Measurements from ENCODE around the gene FIZ1. TPM values are rescaled to one million over a fixed set of nuclear protein-coding genes. Genes with fewer than 3 reads are reported as not detected.

Gene FIZ1, protein sequence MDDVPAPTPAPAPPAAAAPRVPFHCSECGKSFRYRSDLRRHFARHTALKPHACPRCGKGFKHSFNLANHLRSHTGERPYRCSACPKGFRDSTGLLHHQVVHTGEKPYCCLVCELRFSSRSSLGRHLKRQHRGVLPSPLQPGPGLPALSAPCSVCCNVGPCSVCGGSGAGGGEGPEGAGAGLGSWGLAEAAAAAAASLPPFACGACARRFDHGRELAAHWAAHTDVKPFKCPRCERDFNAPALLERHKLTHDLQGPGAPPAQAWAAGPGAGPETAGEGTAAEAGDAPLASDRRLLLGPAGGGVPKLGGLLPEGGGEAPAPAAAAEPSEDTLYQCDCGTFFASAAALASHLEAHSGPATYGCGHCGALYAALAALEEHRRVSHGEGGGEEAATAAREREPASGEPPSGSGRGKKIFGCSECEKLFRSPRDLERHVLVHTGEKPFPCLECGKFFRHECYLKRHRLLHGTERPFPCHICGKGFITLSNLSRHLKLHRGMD
- total RNA-seq, result 10 to 100 TPM; 11.8 to 15.8 TPM

- no peaks in the 10 kb centered on the region for H3K27me3 Mint-ChIP-seq
- H3K27ac Mint-ChIP-seq, result peak within 1 kb of the TSS; percentile 97 to 98
- peaks cover 7% of the 10 kb centered on the region for H3K9me3 Mint-ChIP-seq
- peak; percentile 82 to 87 for ATAC-seq
- H3K4me1 Mint-ChIP-seq (ENCODE audit: low read depth in 2 of 2), result peaks cover 26 to 32% of the 10 kb centered on the region in 2 donors
- H3K4me3 Mint-ChIP-seq, result peak within 1 kb of the TSS; percentile 98
- peak; percentile 96 for DNase-seq (ENCODE audit: low spot score)
- peaks cover 13% of the 10 kb centered on the region for H3K36me3 Mint-ChIP-seq
Observed at GRCh38 chr19:55599468-55599841, at the start of gene FIZ1. Gene FIZ1 (minus strand): TSS chr19:55599517. CDS start chr19:55597865, 1,652 bp downstream.

- H3K4me3 Mint-ChIP-seq, result peak overlapping the region; percentile 62
- peaks cover 9 to 26% of the 10 kb centered on the region in 2 donors for H3K4me1 Mint-ChIP-seq (ENCODE audit: low read depth in 2 of 2)
- H3K27me3 Mint-ChIP-seq, result peaks cover 0 to 3% of the 10 kb centered on the region in 2 donors
- no peak for DNase-seq (ENCODE audit: low spot score)
- H3K27ac Mint-ChIP-seq, result peak overlapping the region in 1 of 2 donors; percentile 59
- no peaks in the 10 kb centered on the region for H3K9me3 Mint-ChIP-seq
- no peaks in the 10 kb centered on the region for H3K36me3 Mint-ChIP-seq
- ATAC-seq, result no peak
Observed at GRCh38 chr19:55648585-55649267, 49.4 kb upstream of the FIZ1 start.

GRCh38 chr19:55647732-55648584 lies 48.6 kb upstream of the FIZ1 start, which contains the start of gene CCDC106:
Gene CCDC106 (plus strand): TSS chr19:55648212. CDS start chr19:55649047, 835 bp downstream.
- ATAC-seq (peak; percentile 3 to 40), DNase-seq (ENCODE audit: low spot score) (peak; percentile 63)
- Mint-ChIP-seq H3K4me1 (ENCODE audit: low read depth in 2 of 2) (peaks cover 16 to 32% of the 10 kb centered on the region in 2 donors), H3K9me3 (no peaks in the 10 kb centered on the region), H3K4me3 (peak within 1 kb of the TSS; percentile 62), H3K27me3 (peaks cover 0 to 3% of the 10 kb centered on the region in 2 donors), H3K36me3 (no peaks in the 10 kb centered on the region), H3K27ac (peak within 1 kb of the TSS in 1 of 2 donors; percentile 59)

- H3K36me3 Mint-ChIP-seq, result no peaks in the 10 kb centered on the region
- H3K4me1 Mint-ChIP-seq (ENCODE audit: low read depth in 2 of 2), result peaks cover 20 to 33% of the 10 kb centered on the region in 2 donors
- H3K27ac Mint-ChIP-seq, result peak overlapping the region in 1 of 2 donors; percentile 43
- peaks cover 0 to 3% of the 10 kb centered on the region in 2 donors for H3K27me3 Mint-ChIP-seq
- ATAC-seq (no peak), DNase-seq (ENCODE audit: low spot score) (no peak)
- peak overlapping the region; percentile 62 for H3K4me3 Mint-ChIP-seq
- no peaks in the 10 kb centered on the region for H3K9me3 Mint-ChIP-seq
Observed at GRCh38 chr19:55646889-55647731, 47.8 kb upstream of the FIZ1 start.

DNA sequence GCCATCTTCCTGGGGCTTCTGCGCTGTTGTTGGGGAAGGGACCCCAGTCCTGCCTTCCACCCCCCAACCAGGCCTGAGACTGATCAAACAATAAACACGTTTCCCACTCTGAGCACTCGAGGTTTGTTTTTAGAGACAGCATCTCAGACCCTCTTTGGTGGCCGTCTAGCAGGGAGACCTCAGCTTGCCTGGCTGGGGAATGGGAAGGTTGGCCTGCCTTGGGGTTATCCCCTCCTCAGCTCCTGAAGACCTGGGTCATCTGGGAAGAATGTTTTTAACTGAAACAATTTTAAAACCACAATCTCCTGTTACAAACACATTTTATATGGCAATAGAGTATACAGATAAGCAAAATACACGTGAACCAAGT lies 46.2 kb upstream of the FIZ1 start:
- H3K4me1 Mint-ChIP-seq (ENCODE audit: low read depth in 2 of 2), result peaks cover 31 to 43% of the 10 kb centered on the region in 2 donors
- ATAC-seq (no peak), DNase-seq (ENCODE audit: low spot score) (no peak)
- peaks cover 0 to 3% of the 10 kb centered on the region in 2 donors for H3K27me3 Mint-ChIP-seq
- no peaks in the 10 kb centered on the region for H3K36me3 Mint-ChIP-seq
- H3K9me3 Mint-ChIP-seq, result no peaks in the 10 kb centered on the region
- no peak overlapping the region for H3K27ac Mint-ChIP-seq
- H3K4me3 Mint-ChIP-seq, result peak overlapping the region; percentile 36

DNA sequence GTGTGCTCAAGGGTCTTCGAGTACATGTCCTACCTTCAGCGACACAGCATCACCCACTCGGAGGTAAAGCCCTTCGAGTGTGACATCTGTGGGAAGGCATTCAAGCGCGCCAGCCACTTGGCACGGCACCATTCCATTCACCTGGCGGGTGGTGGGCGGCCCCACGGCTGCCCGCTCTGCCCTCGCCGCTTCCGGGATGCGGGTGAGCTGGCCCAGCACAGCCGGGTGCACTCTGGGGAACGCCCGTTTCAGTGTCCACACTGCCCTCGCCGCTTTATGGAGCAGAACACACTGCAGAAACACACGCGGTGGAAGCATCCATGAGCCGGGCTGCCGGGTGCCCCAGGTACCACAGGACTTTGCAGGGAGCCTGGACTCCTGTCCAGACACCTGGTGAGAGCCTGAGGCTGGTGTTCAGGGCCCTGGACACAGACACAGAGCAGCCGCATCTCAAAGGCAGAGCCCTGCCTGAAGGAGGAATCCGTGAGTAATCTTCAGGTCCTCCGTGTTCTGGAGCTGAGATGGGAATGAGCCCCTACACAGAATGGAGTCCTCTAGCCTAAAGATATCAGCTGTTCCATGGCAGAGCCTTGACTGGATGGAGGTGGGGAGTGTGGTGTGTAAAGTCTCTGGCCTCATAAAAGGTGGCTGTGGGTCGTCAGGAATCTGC lies 45.7 kb upstream of the FIZ1 start:
- H3K27ac Mint-ChIP-seq, result no peak overlapping the region
- H3K4me1 Mint-ChIP-seq (ENCODE audit: low read depth in 2 of 2), result peaks cover 36 to 48% of the 10 kb centered on the region in 2 donors
- ATAC-seq (no peak), DNase-seq (ENCODE audit: low spot score) (peak; percentile 51)
- peak overlapping the region; percentile 89 for H3K4me3 Mint-ChIP-seq
- H3K9me3 Mint-ChIP-seq, result no peaks in the 10 kb centered on the region
- no peaks in the 10 kb centered on the region for H3K36me3 Mint-ChIP-seq
- H3K27me3 Mint-ChIP-seq, result peaks cover 0 to 3% of the 10 kb centered on the region in 2 donors

- H3K36me3 Mint-ChIP-seq, result no peaks in the 10 kb centered on the region
- peak overlapping the region; percentile 78 to 97 for H3K27ac Mint-ChIP-seq
- H3K4me3 Mint-ChIP-seq, result peak overlapping the region; percentile 89
- DNase-seq (ENCODE audit: low spot score) (no peak), ATAC-seq (no peak)
- H3K27me3 Mint-ChIP-seq, result no peaks in the 10 kb centered on the region
- peaks cover 39 to 45% of the 10 kb centered on the region in 2 donors for H3K4me1 Mint-ChIP-seq (ENCODE audit: low read depth in 2 of 2)
- no peaks in the 10 kb centered on the region for H3K9me3 Mint-ChIP-seq
Observed at GRCh38 chr19:55644191-55644833, 45.0 kb upstream of the FIZ1 start.

DNA sequence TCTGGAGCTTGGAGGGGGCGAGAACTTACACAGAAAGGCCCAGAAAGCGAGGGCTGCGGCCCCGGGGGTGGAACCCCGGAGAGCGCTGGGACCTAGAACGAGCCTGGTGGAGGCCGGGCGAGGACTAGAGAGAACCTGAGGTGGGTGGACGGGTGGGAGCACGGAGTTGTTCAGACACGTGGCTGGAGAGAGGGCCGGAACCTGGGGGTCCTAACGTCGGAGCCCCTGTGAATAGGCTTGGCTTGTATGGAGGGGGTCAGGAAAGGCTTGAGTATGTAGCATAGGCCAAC lies 44.5 kb upstream of the FIZ1 start:
- DNase-seq (ENCODE audit: low spot score) (no peak), ATAC-seq (no peak)
- no peaks in the 10 kb centered on the region for H3K9me3 Mint-ChIP-seq
- H3K36me3 Mint-ChIP-seq, result no peaks in the 10 kb centered on the region
- H3K4me1 Mint-ChIP-seq (ENCODE audit: low read depth in 2 of 2), result peaks cover 43 to 47% of the 10 kb centered on the region in 2 donors
- H3K27me3 Mint-ChIP-seq, result no peaks in the 10 kb centered on the region
- H3K4me3 Mint-ChIP-seq, result peak overlapping the region; percentile 89
- H3K27ac Mint-ChIP-seq, result peak overlapping the region; percentile 78 to 97

- no peaks in the 10 kb centered on the region for H3K36me3 Mint-ChIP-seq
- DNase-seq (ENCODE audit: low spot score) (no peak), ATAC-seq (peak; percentile 76 to 83)
- no peaks in the 10 kb centered on the region for H3K9me3 Mint-ChIP-seq
- peak within 1 kb of the TSS; percentile 78 to 97 for H3K27ac Mint-ChIP-seq
- peak within 1 kb of the TSS; percentile 89 for H3K4me3 Mint-ChIP-seq
- H3K4me1 Mint-ChIP-seq (ENCODE audit: low read depth in 2 of 2), result peaks cover 43 to 44% of the 10 kb centered on the region in 2 donors
- H3K27me3 Mint-ChIP-seq, result no peaks in the 10 kb centered on the region
Observed at GRCh38 chr19:55643003-55643886, 43.9 kb upstream of the FIZ1 start, which contains the start of gene ZNF581. Gene ZNF581 (plus strand): TSS chr19:55643649. CDS start chr19:55644572, 923 bp downstream.

- ATAC-seq (no peak), DNase-seq (ENCODE audit: low spot score) (no peak)
- H3K4me1 Mint-ChIP-seq (ENCODE audit: low read depth in 2 of 2), result peaks cover 46 to 50% of the 10 kb centered on the region in 2 donors
- no peaks in the 10 kb centered on the region for H3K27me3 Mint-ChIP-seq
- peak overlapping the region; percentile 89 for H3K4me3 Mint-ChIP-seq
- no peaks in the 10 kb centered on the region for H3K9me3 Mint-ChIP-seq
- peak overlapping the region; percentile 78 to 97 for H3K27ac Mint-ChIP-seq
- peaks cover 6% of the 10 kb centered on the region for H3K36me3 Mint-ChIP-seq
Observed at GRCh38 chr19:55642153-55643002, 43.1 kb upstream of the FIZ1 start.
